ENCODE data around the gene NCOA7.

Gene NCOA7

GRCh38 chr6:125850361-125850760 lies 59.6 kb downstream of the NCOA7 start:
- Histone ChIP-seq H3K27ac (ENCODE audit: low read length) (no peak overlapping the region), H3K9me3 (ENCODE audit: insufficient read depth, low read length, severe bottlenecking) (no peaks in the 10 kb centered on the region), H3K4me3 (ENCODE audit: low read depth in 1 of 2, low read length in 2 of 2) (no peak overlapping the region), H3K36me3 (ENCODE audit: insufficient read depth, low read length) (no peaks in the 10 kb centered on the region), H3K9ac (ENCODE audit: low read depth, low read length) (no peak overlapping the region), H3K27me3 (ENCODE audit: insufficient read depth, low read length, poor library complexity) (no peaks in the 10 kb centered on the region), H3K4me1 (ENCODE audit: insufficient read depth, low read length) (no peaks in the 10 kb centered on the region), H4K20me1 (ENCODE audit: insufficient read depth, low read length) (no peaks in the 10 kb centered on the region), H3K79me2 (ENCODE audit: insufficient read depth, low read length) (peaks cover 6% of the 10 kb centered on the region; the same call in 1 of the 2 replicates), H3K4me2 (ENCODE audit: insufficient read depth, low read length) (no peak overlapping the region), H2AFZ (ENCODE audit: low read depth, low read length) (no peak overlapping the region)
- ATAC-seq (ENCODE audit: insufficient read depth, low read depth) (no peak), DNase-seq (no peak)
- TF ChIP-seq, protein P1, sequence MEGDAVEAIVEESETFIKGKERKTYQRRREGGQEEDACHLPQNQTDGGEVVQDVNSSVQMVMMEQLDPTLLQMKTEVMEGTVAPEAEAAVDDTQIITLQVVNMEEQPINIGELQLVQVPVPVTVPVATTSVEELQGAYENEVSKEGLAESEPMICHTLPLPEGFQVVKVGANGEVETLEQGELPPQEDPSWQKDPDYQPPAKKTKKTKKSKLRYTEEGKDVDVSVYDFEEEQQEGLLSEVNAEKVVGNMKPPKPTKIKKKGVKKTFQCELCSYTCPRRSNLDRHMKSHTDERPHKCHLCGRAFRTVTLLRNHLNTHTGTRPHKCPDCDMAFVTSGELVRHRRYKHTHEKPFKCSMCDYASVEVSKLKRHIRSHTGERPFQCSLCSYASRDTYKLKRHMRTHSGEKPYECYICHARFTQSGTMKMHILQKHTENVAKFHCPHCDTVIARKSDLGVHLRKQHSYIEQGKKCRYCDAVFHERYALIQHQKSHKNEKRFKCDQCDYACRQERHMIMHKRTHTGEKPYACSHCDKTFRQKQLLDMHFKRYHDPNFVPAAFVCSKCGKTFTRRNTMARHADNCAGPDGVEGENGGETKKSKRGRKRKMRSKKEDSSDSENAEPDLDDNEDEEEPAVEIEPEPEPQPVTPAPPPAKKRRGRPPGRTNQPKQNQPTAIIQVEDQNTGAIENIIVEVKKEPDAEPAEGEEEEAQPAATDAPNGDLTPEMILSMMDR (IDR thresholded peaks at IDR 0.05; ENCODE audit: borderline replicate concordance, extremely low read depth, low read length, poor library complexity, severe bottlenecking), result no peak
- TF ChIP-seq EZH2 (IDR thresholded peaks at IDR 0.05; ENCODE audit: borderline replicate concordance, low read depth, low read length, severe bottlenecking), result no peak

DNA sequence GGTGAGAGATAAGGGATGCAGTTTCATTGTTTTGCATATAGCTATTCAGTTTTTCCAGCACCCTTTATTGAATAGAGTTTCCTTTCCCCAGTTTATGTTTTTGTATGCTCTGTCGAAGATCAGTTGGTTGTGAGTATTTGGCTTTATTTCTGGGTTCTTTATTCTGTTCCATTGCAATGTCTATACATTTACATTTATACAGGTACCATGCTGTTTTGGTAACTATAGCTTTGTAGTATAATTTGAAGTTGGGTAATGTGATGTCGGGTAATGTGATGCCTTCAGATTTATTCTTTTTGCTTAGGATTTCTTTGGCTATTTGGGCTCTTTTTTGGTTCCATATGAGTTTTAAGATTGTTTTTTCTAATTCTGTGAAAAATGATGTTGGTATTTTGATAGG lies 61.8 kb downstream of the NCOA7 start:
- peaks cover 10% of the 10 kb centered on the region for H3K36me3 ChIP-seq (ENCODE audit: insufficient read depth, low read length)
- TF ChIP-seq, protein P1 (IDR thresholded peaks at IDR 0.05; ENCODE audit: borderline replicate concordance, extremely low read depth, low read length, poor library complexity, severe bottlenecking), result no peak
- TF ChIP-seq EZH2 (IDR thresholded peaks at IDR 0.05; ENCODE audit: borderline replicate concordance, low read depth, low read length, severe bottlenecking), result no peak
- no peak overlapping the region for H2AFZ ChIP-seq (ENCODE audit: low read depth, low read length)
- ATAC-seq (ENCODE audit: insufficient read depth, low read depth) (no peak), DNase-seq (no peak)
- H3K27me3 ChIP-seq (ENCODE audit: insufficient read depth, low read length, poor library complexity), result no peaks in the 10 kb centered on the region
- no peak overlapping the region for H3K4me3 ChIP-seq (ENCODE audit: low read depth in 1 of 2, low read length in 2 of 2)
- H3K4me2 ChIP-seq (ENCODE audit: insufficient read depth, low read length), result no peak overlapping the region
- H3K79me2 ChIP-seq (ENCODE audit: insufficient read depth, low read length), result peaks cover 4% of the 10 kb centered on the region; the same call in 1 of the 2 replicates
- no peaks in the 10 kb centered on the region for H4K20me1 ChIP-seq (ENCODE audit: insufficient read depth, low read length)
- H3K4me1 ChIP-seq (ENCODE audit: insufficient read depth, low read length), result no peaks in the 10 kb centered on the region
- H3K9ac ChIP-seq (ENCODE audit: low read depth, low read length), result no peak overlapping the region
- no peaks in the 10 kb centered on the region for H3K9me3 ChIP-seq (ENCODE audit: insufficient read depth, low read length, severe bottlenecking)
- no peak overlapping the region for H3K27ac ChIP-seq (ENCODE audit: low read length)

DNA sequence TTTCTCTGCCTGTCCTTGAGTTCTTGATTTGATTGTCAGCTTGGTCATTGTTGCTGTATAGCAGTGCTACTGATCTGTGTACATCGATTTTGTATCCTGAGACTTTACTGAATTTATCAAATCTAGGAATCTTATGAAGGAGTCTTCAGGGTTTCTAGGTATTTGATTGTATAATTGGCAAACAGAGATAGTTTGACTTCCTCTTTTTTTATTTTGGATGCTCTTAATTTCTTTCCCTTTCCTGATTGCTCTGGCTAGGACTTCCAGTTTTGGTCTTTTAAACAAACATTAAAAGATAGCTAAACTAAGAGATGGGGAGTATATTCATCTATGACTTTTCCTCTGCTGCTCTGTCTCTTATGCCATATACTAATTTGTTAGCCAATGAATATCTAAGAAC lies 62.4 kb downstream of the NCOA7 start:
- Histone ChIP-seq H3K27ac (ENCODE audit: low read length) (no peak overlapping the region), H3K4me2 (ENCODE audit: insufficient read depth, low read length) (no peak overlapping the region), H3K9ac (ENCODE audit: low read depth, low read length) (no peak overlapping the region), H3K36me3 (ENCODE audit: insufficient read depth, low read length) (peaks cover 10% of the 10 kb centered on the region), H4K20me1 (ENCODE audit: insufficient read depth, low read length) (no peaks in the 10 kb centered on the region), H3K9me3 (ENCODE audit: insufficient read depth, low read length, severe bottlenecking) (no peaks in the 10 kb centered on the region), H3K27me3 (ENCODE audit: insufficient read depth, low read length, poor library complexity) (no peaks in the 10 kb centered on the region), H3K4me1 (ENCODE audit: insufficient read depth, low read length) (no peaks in the 10 kb centered on the region), H3K4me3 (ENCODE audit: low read depth in 1 of 2, low read length in 2 of 2) (no peak overlapping the region), H2AFZ (ENCODE audit: low read depth, low read length) (no peak overlapping the region), H3K79me2 (ENCODE audit: insufficient read depth, low read length) (peaks cover 4% of the 10 kb centered on the region; the same call in 1 of the 2 replicates)
- no peak for DNase-seq
- no peak for ATAC-seq (ENCODE audit: insufficient read depth, low read depth)
- TF ChIP-seq EZH2 (IDR thresholded peaks at IDR 0.05; ENCODE audit: borderline replicate concordance, low read depth, low read length, severe bottlenecking), result no peak
- TF ChIP-seq, protein P1 (IDR thresholded peaks at IDR 0.05; ENCODE audit: borderline replicate concordance, extremely low read depth, low read length, poor library complexity, severe bottlenecking), result no peak

- H3K27me3 ChIP-seq (ENCODE audit: insufficient read depth, low read length, poor library complexity), result no peaks in the 10 kb centered on the region
- no peak overlapping the region for H3K27ac ChIP-seq (ENCODE audit: low read length)
- DNase-seq (no peak), ATAC-seq (ENCODE audit: insufficient read depth, low read depth) (no peak)
- no peak overlapping the region for H3K9ac ChIP-seq (ENCODE audit: low read depth, low read length)
- no peak overlapping the region for H3K4me2 ChIP-seq (ENCODE audit: insufficient read depth, low read length)
- H3K79me2 ChIP-seq (ENCODE audit: insufficient read depth, low read length), result peaks cover 4% of the 10 kb centered on the region; the same call in 1 of the 2 replicates
- H3K4me1 ChIP-seq (ENCODE audit: insufficient read depth, low read length), result no peaks in the 10 kb centered on the region
- peaks cover 10% of the 10 kb centered on the region for H3K36me3 ChIP-seq (ENCODE audit: insufficient read depth, low read length)
- TF ChIP-seq, protein P1 (IDR thresholded peaks at IDR 0.05; ENCODE audit: borderline replicate concordance, extremely low read depth, low read length, poor library complexity, severe bottlenecking), result no peak
- TF ChIP-seq EZH2 (IDR thresholded peaks at IDR 0.05; ENCODE audit: borderline replicate concordance, low read depth, low read length, severe bottlenecking), result no peak
- H4K20me1 ChIP-seq (ENCODE audit: insufficient read depth, low read length), result no peaks in the 10 kb centered on the region; the same call in 1 of the 2 replicates
- no peaks in the 10 kb centered on the region for H3K9me3 ChIP-seq (ENCODE audit: insufficient read depth, low read length, severe bottlenecking)
- H3K4me3 ChIP-seq (ENCODE audit: low read depth in 1 of 2, low read length in 2 of 2), result no peak overlapping the region
- no peak overlapping the region for H2AFZ ChIP-seq (ENCODE audit: low read depth, low read length)
Observed at GRCh38 chr6:125853756-125854155, 63.0 kb downstream of the NCOA7 start.

All from DND-41 (cell line).